Panc1 (cell line): ENCODE data around the gene PKP4. TPM values are rescaled to one million over a fixed set of nuclear protein-coding genes. Genes with fewer than 3 reads are reported as not detected.

Experiments used
- ATAC-seq: fragments of 200-7000 bp; cut with Tn5 transposase; 2 replicates; pipeline ENCODE4 v1.9.1; 2020; ENCODE audit warnings: mild to moderate bottlenecking, moderate library complexity
- BruUV-seq: library from RNA; stranded (reverse); fragments of 400-500 nt; replicated peaks from 2 replicates; lab custom pipeline; 2021; lab: Mats Ljungman, UMichigan
- CTCF ChIA-PET: fragments of 300-600 bp; sonication (Branson Sonifier 250); formaldehyde crosslinking; loops from one replicate; lab custom pipeline; 2022; ENCODE audit warnings: antibody characterized with exemption; lab: Charles Lee
- POLR2A ChIA-PET: fragments of 300-600 bp; sonication (Branson Sonifier 250); formaldehyde crosslinking; loops from one replicate; lab custom pipeline; 2022; ENCODE audit warnings: antibody characterized with exemption; lab: Charles Lee
- DNase-seq: peaks from one replicate; pipeline ENCODE4 v3.0.0-alpha.2; 2010; ENCODE audit warnings: low read depth, low spot score
- H3K27ac ChIP-seq: 2 replicates; pipeline ENCODE4 v1.5.1; 2011; ENCODE audit warnings: mild to moderate bottlenecking, low read length, inconsistent platforms
- H3K27me3 ChIP-seq: fragments of 200-500 bp; sonication (Bioruptor generic); 2 replicates; pipeline ENCODE4 v1.6.0; 2014; ENCODE audit warnings: low read length, inconsistent platforms; ENCODE audit not compliant: control insufficient read depth, insufficient read depth
- H3K36me3 ChIP-seq: fragments of 200-500 bp; sonication (Bioruptor generic); 2 replicates; pipeline ENCODE4 v1.5.1; 2014; ENCODE audit warnings: inconsistent platforms, mild to moderate bottlenecking, low read length, moderate library complexity; ENCODE audit not compliant: control insufficient read depth, insufficient read depth
- H3K4me1 ChIP-seq: 2 replicates; pipeline ENCODE4 v1.5.1; 2011; ENCODE audit warnings: inconsistent platforms, mild to moderate bottlenecking, low read length, moderate library complexity; ENCODE audit not compliant: control insufficient read depth, insufficient read depth
- H3K4me3 ChIP-seq, 2 experiments: 2 replicates each; pipeline ENCODE4 v1.5.1; 2011 to 2012; ENCODE audit warnings: low read depth in 2 of 2, low read length in 2 of 2, mild to moderate bottlenecking in 2 of 2, inconsistent platforms in 1 of 2, moderate library complexity in 1 of 2
- H3K9me3 ChIP-seq: fragments of 200-500 bp; sonication (Bioruptor generic); 2 replicates; pipeline ENCODE4 v1.5.1; 2014; ENCODE audit warnings: low read depth, mild to moderate bottlenecking, inconsistent platforms, low read length, moderate library complexity; ENCODE audit not compliant: control insufficient read depth, insufficient read depth
- CTCF ChIP-seq: fragments of 450-650 bp; IDR thresholded peaks from 2 replicates; pipeline ENCODE4 v1.5.1; 2017; ENCODE audit warnings: mild to moderate bottlenecking
- POLR2AphosphoS5 ChIP-seq: IDR thresholded peaks from 2 replicates; pipeline ENCODE4 v1.6.1; 2012; ENCODE audit warnings: mild to moderate bottlenecking, low read depth, low read length, moderate library complexity
- REST ChIP-seq, 2 experiments: IDR thresholded peaks; 2 replicates each; pipeline ENCODE4 v1.6.1; 2011 to 2012; ENCODE audit warnings: low read depth in 2 of 2, control low read depth in 1 of 2, low read length in 1 of 2, mild to moderate bottlenecking in 1 of 2, moderate library complexity in 1 of 2; ENCODE audit not compliant: insufficient read depth in 1 of 2
- SIN3A ChIP-seq: IDR thresholded peaks from 2 replicates; pipeline ENCODE4 v1.6.1; 2012; ENCODE audit warnings: low read depth, mild to moderate bottlenecking, low read length, moderate library complexity, borderline replicate concordance; ENCODE audit not compliant: insufficient read depth
- TCF7L2 ChIP-seq: IDR thresholded peaks from 2 replicates; pipeline ENCODE4 v1.6.1; 2011; ENCODE audit warnings: mild to moderate bottlenecking, low read depth, low read length, inconsistent platforms
- in situ Hi-C: cut with HindIII; loops from 2 replicates; pipeline ENCODE4 v1.10.0; 2016; ENCODE audit warnings: low sequenced_read_pairs, low pct_unique_long_range_greater_than_20kb
- intact Hi-C: fragments of 100-400 bp; cut with micrococcal nuclease; formaldehyde crosslinking; loops from one replicate; pipeline ENCODE4 v1.10.0; 2022; ENCODE audit not compliant: unreplicated experiment
- total RNA-seq: library from RNA; stranded (reverse); gene quantifications from one replicate; pipeline ENCODE4 v1.2.1, GENCODE V29; 2021; ENCODE audit not compliant: unreplicated experiment

Gene PKP4
- total RNA-seq, 1 experiment from 2014 or later: 81.7 TPM

DNA sequence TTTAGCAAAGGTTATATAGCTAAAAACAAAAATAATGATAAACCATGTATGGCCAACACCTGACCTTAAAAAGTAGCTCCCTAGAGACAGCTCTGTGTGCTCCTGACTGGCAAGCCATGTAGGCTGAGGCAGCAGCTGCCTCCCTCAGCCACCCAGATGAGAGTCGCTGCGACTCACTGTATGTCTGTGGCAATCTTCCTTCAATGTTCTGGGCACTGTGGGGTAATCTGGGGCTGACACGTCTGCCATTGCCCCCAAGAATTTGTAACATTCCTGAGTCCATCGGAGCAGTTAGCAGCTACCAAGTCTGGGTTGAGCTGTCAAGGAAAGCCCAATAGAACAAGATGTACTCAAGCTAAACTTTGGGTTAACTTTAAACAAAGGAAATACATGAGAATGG is 232.0 kb downstream of the PKP4 start:
- H3K27ac ChIP-seq: no peak overlapping the region
- TF ChIP-seq CTCF (no peak), POLR2AphosphoS5 (no peak), SIN3A (no peak), REST (IDR thresholded peaks at IDR 0.05; ENCODE audit: insufficient read depth in 1 of 2, low read depth in 2 of 2, low read length in 1 of 2) (no peak)
- H3K9me3 ChIP-seq: no peaks in the 10 kb centered on the region
- no peaks in the 10 kb centered on the region for H3K4me1 ChIP-seq
- in situ Hi-C loops (no loop called here), intact Hi-C loops (no loop called here)
- H3K36me3 ChIP-seq: no peaks in the 10 kb centered on the region
- H3K4me3 ChIP-seq: no peak overlapping the region
- ATAC-seq (no peak), DNase-seq (no peak)
- ChIA-PET CTCF (no interaction called here), POLR2A (no interaction called here)
- no peaks in the 10 kb centered on the region; the same call in 1 of the 2 replicates for H3K27me3 ChIP-seq
- BruUV-seq: no TSS peak

DNA sequence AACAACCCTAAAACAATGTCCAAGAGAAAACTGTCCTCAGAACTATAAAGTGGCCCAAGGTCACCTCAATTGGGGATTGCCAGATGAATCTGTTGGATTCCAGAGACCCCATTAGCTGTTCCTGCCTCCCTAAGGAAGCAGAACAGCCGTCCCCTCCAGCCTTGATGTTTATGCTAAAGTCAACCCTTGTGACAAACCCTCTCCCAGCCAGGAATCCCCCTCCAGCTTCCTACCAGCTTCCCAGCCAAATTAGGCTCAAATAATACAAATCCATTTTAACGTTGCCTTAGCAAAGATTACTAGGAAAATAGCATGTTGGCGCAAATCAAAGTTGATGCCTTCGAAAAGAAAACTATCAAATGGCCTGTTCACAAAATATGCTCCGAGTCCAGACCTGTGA is 232.6 kb downstream of the PKP4 start:
- Histone ChIP-seq H3K27me3 (no peaks in the 10 kb centered on the region; the same call in 1 of the 2 replicates), H3K4me3 (no peak overlapping the region), H3K36me3 (no peaks in the 10 kb centered on the region), H3K27ac (no peak overlapping the region), H3K9me3 (no peaks in the 10 kb centered on the region), H3K4me1 (no peaks in the 10 kb centered on the region)
- TF ChIP-seq TCF7L2 (no peak), POLR2AphosphoS5 (no peak), CTCF (no peak), REST (IDR thresholded peaks at IDR 0.05; ENCODE audit: insufficient read depth in 1 of 2, low read depth in 2 of 2, low read length in 1 of 2) (no peak), SIN3A (no peak)
- BruUV-seq: no TSS peak
- ChIA-PET POLR2A (no interaction called here), CTCF (no interaction called here)
- intact Hi-C loops: no loop called here
- in situ Hi-C loops: no loop called here
- ATAC-seq (no peak), DNase-seq (no peak)
